IPS-15b (cell line): ENCODE results near the gene DLX4.

Source experiments
- H3K27me3 ChIP-seq: one replicate; pipeline ENCODE4 v1.6.1; 2013; ENCODE audit warnings: low read length; ENCODE audit not compliant: control insufficient read depth, insufficient read depth
- H3K36me3 ChIP-seq: one replicate; pipeline ENCODE4 v1.6.1; 2013; ENCODE audit warnings: low read length; ENCODE audit not compliant: control insufficient read depth, insufficient read depth
- H3K4me1 ChIP-seq: one replicate; pipeline ENCODE4 v1.6.1; 2013; ENCODE audit warnings: mild to moderate bottlenecking, low read length; ENCODE audit not compliant: control insufficient read depth, insufficient read depth
- H3K4me3 ChIP-seq: one replicate; pipeline ENCODE4 v1.5.1; 2013; ENCODE audit warnings: low read depth, low read length
- H3K9ac ChIP-seq: one replicate; pipeline ENCODE4 v1.6.1; 2013; ENCODE audit warnings: low read depth, mild to moderate bottlenecking, low read length
- H3K9me3 ChIP-seq: one replicate; pipeline ENCODE4 v1.6.1; 2013; ENCODE audit warnings: mild to moderate bottlenecking, low read length; ENCODE audit not compliant: control insufficient read depth, insufficient read depth

DLX4 gene

DNA sequence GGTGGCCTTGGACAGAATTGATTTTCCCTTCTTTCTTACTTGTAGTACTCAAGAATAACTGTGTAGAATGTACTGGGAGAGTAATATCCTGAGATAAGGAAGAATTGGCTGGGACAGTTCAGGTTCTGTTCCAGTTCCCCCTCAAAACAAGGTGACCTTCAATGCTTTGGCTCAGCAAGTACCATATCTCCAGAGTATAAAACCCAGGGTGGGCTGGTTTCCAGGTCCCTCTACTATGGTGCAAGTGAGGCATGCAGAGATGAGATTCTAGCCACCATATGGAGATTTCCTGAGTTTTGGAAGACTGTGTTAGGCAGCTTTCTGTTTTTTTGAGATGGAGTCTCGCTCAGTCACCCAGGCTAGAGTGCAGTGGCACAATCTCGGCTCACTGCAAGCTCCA, 44.1 kb downstream of the DLX4 start:
- Histone ChIP-seq H3K9me3 (no peaks in the 10 kb centered on the region), H3K36me3 (no peaks in the 10 kb centered on the region), H3K27me3 (peaks cover 3% of the 10 kb centered on the region), H3K9ac (no peak overlapping the region), H3K4me3 (no peak overlapping the region), H3K4me1 (no peaks in the 10 kb centered on the region)

- H3K9ac ChIP-seq: no peak overlapping the region
- no peaks in the 10 kb centered on the region for H3K36me3 ChIP-seq
- H3K27me3 ChIP-seq: no peaks in the 10 kb centered on the region
- H3K9me3 ChIP-seq: no peaks in the 10 kb centered on the region
- no peaks in the 10 kb centered on the region for H3K4me1 ChIP-seq
- no peak overlapping the region for H3K4me3 ChIP-seq
These were observed 45.6 kb downstream of the DLX4 start for GRCh38 chr17:50014471-50015088.

DNA sequence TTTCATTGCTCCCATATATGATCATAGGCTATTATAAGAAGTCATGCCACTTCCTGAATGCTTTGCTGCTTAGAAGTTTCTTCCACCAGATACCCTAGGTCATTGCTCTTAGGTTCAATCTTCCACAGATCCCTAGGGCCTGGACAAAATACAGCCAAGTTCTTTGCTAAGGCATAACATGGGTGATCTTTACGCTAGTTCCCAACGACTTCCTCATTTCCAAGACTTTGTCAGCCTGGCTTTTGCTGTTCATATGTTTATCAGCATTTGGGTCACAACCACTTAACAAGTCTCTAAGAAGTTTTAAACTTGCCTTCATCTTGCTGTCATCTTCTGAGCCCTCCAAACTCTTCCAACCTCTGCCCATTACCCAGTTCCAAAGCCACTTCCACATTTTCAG, 46.2 kb downstream of the DLX4 start:
- Histone ChIP-seq H3K9ac (no peak overlapping the region), H3K4me1 (no peaks in the 10 kb centered on the region), H3K9me3 (no peaks in the 10 kb centered on the region), H3K27me3 (no peaks in the 10 kb centered on the region), H3K36me3 (no peaks in the 10 kb centered on the region), H3K4me3 (no peak overlapping the region)

DNA sequence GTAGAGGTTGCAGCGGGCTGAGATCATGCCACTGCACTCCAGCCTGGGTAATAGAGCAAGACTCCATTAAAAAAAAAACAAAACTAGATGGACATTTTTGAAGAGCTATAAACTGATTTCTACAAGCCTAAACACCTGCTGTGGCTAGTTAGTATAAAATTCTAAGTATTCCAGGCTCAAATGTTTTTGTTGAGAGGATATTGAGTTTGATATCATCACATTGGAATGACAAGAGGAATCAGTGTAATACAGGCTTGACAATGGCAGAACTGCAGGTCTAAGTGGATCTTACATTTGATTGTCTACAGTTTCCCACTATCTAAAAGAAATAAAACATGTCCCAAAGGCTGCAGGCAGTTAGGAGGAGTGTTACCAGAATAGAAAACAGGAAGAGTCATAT, 49.9 kb downstream of the DLX4 start:
- no peak overlapping the region for H3K4me3 ChIP-seq
- H3K9me3 ChIP-seq: peaks cover under 1% of the 10 kb centered on the region
- no peaks in the 10 kb centered on the region for H3K36me3 ChIP-seq
- H3K9ac ChIP-seq: no peak overlapping the region
- no peaks in the 10 kb centered on the region for H3K4me1 ChIP-seq
- H3K27me3 ChIP-seq: no peaks in the 10 kb centered on the region

DNA sequence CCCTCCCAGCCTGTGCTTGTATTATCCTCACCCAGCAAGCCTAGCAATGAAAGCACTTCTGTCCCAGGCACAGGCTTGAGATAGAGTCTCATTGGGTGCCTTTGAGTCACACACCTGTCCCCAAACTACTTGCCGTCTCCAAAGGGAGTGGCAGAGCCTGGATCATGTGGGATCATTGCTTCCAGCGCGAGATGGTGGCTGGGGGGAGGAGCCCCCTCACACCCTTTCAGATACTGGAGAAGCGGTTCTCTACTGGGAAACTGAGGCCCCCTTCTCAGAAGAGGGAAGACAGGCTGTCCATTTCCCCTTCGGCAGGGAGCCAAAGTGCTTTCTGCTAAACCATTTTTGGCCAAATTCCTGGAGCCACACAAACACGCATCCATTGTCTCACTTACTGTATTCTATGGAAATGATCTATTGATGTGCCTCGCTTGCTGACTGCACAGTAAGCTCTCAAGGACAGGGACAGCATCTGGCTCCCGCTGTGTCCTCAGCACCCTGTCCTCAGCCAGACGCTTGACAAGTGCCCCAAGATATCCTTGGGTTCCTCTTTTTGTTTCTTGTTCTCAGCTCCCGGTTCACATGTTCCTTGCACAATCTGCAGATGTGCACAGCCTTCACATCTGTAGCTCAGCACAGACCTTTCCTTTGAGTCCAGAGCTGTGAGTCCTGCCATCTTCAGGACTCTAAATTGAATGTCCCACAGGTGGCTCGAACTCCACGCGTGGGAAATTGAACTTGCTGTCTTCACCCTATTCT, 52.0 kb downstream of the DLX4 start:
- no peaks in the 10 kb centered on the region for H3K36me3 ChIP-seq
- H3K9ac ChIP-seq: no peak overlapping the region
- H3K4me1 ChIP-seq: no peaks in the 10 kb centered on the region
- H3K4me3 ChIP-seq: no peak overlapping the region
- peaks cover 8% of the 10 kb centered on the region for H3K9me3 ChIP-seq
- no peaks in the 10 kb centered on the region for H3K27me3 ChIP-seq

GRCh38 chr17:50021681-50022370, 52.8 kb downstream of the DLX4 start:
- no peaks in the 10 kb centered on the region for H3K36me3 ChIP-seq
- no peaks in the 10 kb centered on the region for H3K27me3 ChIP-seq
- H3K9ac ChIP-seq: no peak overlapping the region
- H3K4me3 ChIP-seq: no peak overlapping the region
- peaks cover 8% of the 10 kb centered on the region for H3K9me3 ChIP-seq
- H3K4me1 ChIP-seq: no peaks in the 10 kb centered on the region

DNA sequence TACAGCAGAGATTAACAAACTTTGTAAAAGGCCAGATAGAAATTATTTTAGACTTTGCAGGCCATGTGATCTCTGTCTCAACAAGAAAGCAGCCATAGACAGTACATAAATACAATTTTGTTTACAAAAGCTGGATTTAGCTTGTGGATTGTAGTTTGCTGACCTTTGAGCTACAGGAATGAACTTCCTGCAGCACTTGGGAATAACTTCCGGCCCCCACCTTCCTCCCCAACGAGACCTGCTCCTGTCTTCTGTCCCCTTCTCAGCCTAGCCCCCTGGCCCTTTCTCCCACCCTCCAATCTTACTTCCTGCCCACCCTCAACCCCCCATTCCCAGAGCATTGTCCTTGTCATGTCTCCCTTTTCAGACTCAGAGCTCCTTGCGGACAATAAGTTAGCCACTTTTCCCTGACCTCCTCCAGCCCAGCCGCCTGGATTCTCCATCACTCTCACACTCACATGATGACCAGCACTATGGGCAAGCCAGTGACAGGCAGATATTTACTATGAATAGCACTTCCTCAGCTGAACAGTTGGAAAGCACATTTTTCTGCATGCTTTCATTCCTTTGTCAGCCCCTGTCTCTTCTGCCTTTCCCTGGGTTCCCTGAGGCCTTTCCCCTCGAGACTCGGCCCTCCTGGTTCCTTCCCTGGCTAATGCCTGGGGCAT, 53.6 kb downstream of the DLX4 start:
- Histone ChIP-seq H3K9ac (no peak overlapping the region), H3K4me1 (peaks cover 3% of the 10 kb centered on the region), H3K36me3 (no peaks in the 10 kb centered on the region), H3K27me3 (no peaks in the 10 kb centered on the region), H3K9me3 (peaks cover 8% of the 10 kb centered on the region), H3K4me3 (no peak overlapping the region)

DNA sequence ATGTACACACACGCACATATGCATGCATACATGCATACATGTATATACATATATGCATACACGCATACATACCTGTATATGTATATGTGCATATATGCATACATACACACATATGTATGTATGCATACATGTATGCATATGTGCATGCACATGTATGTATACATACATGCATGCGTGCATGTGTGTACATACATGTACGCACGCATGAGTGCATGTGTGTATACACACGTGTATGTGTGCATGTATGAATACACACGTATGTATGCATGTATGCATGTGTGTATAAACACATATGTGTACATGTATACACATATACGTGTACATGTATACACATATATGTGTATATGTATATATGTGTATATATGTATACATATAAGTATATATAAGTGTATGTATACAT, 54.5 kb downstream of the DLX4 start:
- peaks cover 8% of the 10 kb centered on the region for H3K9me3 ChIP-seq
- no peaks in the 10 kb centered on the region for H3K36me3 ChIP-seq
- peaks cover 3% of the 10 kb centered on the region for H3K4me1 ChIP-seq
- no peaks in the 10 kb centered on the region for H3K27me3 ChIP-seq
- H3K9ac ChIP-seq: no peak overlapping the region
- no peak overlapping the region for H3K4me3 ChIP-seq
